Nephron (organoid): Measurements from ENCODE around the gene TCEA3.

ENCODE experiments used
- H3K27ac Mint-ChIP-seq, 3 experiments: 2 replicates each; pipeline ENCODE4 v1.8.0; 2020; ENCODE audit warnings: mixed read lengths in 3 of 3, mild to moderate bottlenecking in 2 of 3, moderate library complexity in 1 of 3
- H3K27me3 Mint-ChIP-seq: 2 replicates; pipeline ENCODE4 v1.8.0; 2021; ENCODE audit warnings: low read depth, mild to moderate bottlenecking, moderate library complexity, mixed read lengths
- H3K36me3 Mint-ChIP-seq: 2 replicates; pipeline ENCODE4 v1.8.0; 2020; ENCODE audit warnings: low read depth, mixed read lengths
- H3K4me1 Mint-ChIP-seq: 2 replicates; pipeline ENCODE4 v1.8.0; 2020; ENCODE audit warnings: mixed read lengths
- H3K4me3 Mint-ChIP-seq, 3 experiments: 2 replicates each; pipeline ENCODE4 v1.8.0; 2020; ENCODE audit warnings: mild to moderate bottlenecking in 3 of 3, mixed read lengths in 3 of 3, moderate library complexity in 2 of 3
- H3K9me3 Mint-ChIP-seq: 2 replicates; pipeline ENCODE4 v1.8.0; 2020; ENCODE audit warnings: mixed read lengths
- TF ChIP-seq, protein P1 (sequence below), 3 experiments: fragments of 200-600 bp; sonication (generic); IDR thresholded peaks; one replicate each; pipeline ENCODE4 v1.5.0; 2021; ENCODE audit warnings: antibody characterized with exemption in 3 of 3; ENCODE audit not compliant: unreplicated experiment in 3 of 3

Gene TCEA3

DNA sequence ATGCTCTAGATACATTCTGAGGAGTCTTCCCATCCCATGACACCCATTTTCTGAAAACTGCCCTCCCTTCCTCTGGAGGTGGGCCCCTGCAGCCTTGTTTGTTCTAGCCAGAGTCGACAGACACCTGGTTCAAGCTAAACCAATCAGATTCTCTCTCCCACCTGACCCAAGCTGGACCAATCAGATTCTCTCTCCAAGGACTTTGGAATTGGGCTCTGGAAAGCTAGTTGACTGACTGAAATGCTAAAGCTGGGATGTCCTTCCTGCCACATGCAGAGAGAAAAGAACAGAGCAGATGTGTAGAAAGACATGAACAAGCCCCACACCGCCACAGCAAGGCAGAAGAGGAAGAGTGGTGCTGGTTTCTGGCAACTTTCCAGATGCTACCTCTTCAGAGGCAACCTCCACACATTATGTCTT is 34.8 kb upstream of the TCEA3 start:
- Mint-ChIP-seq H3K4me1 (peaks cover 15% of the 10 kb centered on the region), H3K9me3 (no peaks in the 10 kb centered on the region), H3K4me3 (no peak overlapping the region), H3K36me3 (peaks cover 36% of the 10 kb centered on the region), H3K27ac (no peak overlapping the region), H3K27me3 (peaks cover 4% of the 10 kb centered on the region)
- TF ChIP-seq, protein P1, sequence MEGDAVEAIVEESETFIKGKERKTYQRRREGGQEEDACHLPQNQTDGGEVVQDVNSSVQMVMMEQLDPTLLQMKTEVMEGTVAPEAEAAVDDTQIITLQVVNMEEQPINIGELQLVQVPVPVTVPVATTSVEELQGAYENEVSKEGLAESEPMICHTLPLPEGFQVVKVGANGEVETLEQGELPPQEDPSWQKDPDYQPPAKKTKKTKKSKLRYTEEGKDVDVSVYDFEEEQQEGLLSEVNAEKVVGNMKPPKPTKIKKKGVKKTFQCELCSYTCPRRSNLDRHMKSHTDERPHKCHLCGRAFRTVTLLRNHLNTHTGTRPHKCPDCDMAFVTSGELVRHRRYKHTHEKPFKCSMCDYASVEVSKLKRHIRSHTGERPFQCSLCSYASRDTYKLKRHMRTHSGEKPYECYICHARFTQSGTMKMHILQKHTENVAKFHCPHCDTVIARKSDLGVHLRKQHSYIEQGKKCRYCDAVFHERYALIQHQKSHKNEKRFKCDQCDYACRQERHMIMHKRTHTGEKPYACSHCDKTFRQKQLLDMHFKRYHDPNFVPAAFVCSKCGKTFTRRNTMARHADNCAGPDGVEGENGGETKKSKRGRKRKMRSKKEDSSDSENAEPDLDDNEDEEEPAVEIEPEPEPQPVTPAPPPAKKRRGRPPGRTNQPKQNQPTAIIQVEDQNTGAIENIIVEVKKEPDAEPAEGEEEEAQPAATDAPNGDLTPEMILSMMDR (IDR thresholded peaks at IDR 0.05; ENCODE audit: unreplicated experiment in 3 of 3): no peak

DNA sequence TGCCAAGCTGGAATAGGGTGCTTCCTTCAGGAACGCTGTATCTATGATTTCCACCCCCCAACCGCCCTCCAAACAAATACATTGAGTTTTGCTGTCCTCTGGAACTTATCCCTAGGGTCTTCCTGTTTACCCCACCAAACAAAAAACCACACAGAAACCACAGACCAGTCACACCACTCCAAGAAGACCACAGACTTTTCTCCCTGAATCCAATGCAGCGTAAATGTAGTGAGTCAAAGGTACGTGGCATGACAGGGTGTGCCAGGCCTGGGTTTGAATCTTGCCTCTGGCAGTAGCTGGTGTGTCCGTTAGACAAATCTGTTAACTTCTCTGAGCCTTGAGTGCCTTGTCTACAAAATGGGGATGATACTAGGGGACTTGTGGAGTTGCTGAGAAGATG is 31.7 kb upstream of the TCEA3 start:
- Mint-ChIP-seq H3K27ac (no peak overlapping the region), H3K27me3 (peaks cover 4% of the 10 kb centered on the region), H3K9me3 (no peaks in the 10 kb centered on the region), H3K4me3 (no peak overlapping the region), H3K36me3 (peaks cover 47% of the 10 kb centered on the region), H3K4me1 (peaks cover 15% of the 10 kb centered on the region)
- TF ChIP-seq, protein P1 (IDR thresholded peaks at IDR 0.05; ENCODE audit: unreplicated experiment in 3 of 3): no peak

DNA sequence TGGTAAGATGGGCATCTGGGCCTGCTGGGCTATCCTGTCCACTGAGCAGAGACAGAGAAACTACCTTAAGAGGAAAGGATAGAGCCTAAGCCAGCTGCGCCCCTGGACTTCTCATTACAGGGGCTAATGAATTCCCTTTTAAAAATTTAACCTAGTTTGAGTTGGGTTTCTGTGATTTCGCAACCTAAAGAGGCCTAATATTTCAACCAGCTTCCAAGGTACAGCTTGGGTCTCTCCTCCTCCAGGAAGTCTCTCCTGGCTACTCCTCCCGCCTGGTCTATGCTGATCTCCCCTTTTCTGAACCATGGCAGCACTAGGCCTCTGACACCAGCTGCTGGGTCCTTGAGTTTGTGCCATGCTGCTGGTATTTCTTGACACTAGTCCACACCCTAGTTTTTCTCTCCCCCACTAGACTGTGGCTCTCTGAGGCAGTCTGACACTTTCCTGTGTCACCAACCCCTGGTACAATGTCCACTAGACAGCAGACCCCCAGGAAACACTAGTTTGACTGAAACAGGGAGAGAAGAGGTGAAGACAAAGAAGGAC is 29.0 kb upstream of the TCEA3 start:
- TF ChIP-seq, protein P1 (IDR thresholded peaks at IDR 0.05; ENCODE audit: unreplicated experiment in 3 of 3): no peak
- Mint-ChIP-seq H3K36me3 (peaks cover 42% of the 10 kb centered on the region), H3K4me3 (no peak overlapping the region), H3K27ac (no peak overlapping the region), H3K4me1 (peaks cover 15% of the 10 kb centered on the region), H3K27me3 (peaks cover 4% of the 10 kb centered on the region), H3K9me3 (no peaks in the 10 kb centered on the region)

DNA sequence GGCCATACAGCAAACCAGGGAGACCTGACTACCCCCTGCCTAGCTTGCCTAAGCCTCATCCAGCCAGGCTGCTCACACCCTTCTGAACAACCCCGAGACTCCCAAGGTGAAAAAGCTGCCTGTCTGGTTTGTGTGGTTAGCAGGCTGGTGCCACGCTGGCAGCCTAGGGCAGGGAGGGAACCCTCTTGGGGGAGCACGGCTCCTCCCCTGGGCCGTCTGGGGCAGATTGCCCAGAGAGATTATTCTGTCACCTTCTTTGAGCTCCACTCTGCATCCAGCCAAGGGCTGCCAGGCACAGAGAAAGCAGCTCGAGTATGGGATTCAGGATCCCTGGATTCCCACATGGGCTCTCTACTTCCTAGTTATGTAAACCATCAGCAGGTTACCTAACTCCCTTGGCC is 27.5 kb upstream of the TCEA3 start:
- Mint-ChIP-seq H3K27ac (no peak overlapping the region), H3K9me3 (no peaks in the 10 kb centered on the region), H3K4me1 (peaks cover 8% of the 10 kb centered on the region), H3K27me3 (peaks cover 4% of the 10 kb centered on the region), H3K36me3 (peaks cover 45% of the 10 kb centered on the region), H3K4me3 (no peak overlapping the region)
- TF ChIP-seq, protein P1 (IDR thresholded peaks at IDR 0.05; ENCODE audit: unreplicated experiment in 3 of 3): no peak

DNA sequence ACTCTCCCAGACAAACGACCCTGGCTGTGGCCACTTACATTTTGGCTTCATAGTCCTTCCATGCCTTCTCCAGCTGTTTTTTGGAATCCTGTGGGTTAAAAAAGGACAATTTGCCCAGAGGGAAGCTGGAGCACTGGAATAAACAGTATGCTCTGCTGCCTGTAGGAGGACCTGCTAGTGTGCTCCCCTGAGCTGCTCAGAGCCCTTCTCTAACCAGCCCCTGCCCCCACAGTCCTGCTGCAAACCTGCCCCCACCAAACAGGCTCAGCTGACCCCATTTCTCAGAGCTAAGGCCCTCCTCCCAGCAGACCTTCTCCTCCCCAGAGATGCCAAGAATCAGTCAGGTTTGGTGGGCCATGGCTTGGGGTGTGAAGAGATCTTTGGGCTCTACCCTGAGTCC is 26.9 kb upstream of the TCEA3 start:
- Mint-ChIP-seq H3K9me3 (no peaks in the 10 kb centered on the region), H3K4me3 (no peak overlapping the region), H3K27me3 (peaks cover 4% of the 10 kb centered on the region), H3K36me3 (peaks cover 45% of the 10 kb centered on the region), H3K27ac (no peak overlapping the region), H3K4me1 (peaks cover 2% of the 10 kb centered on the region)
- TF ChIP-seq, protein P1 (IDR thresholded peaks at IDR 0.05; ENCODE audit: unreplicated experiment in 3 of 3): no peak

DNA sequence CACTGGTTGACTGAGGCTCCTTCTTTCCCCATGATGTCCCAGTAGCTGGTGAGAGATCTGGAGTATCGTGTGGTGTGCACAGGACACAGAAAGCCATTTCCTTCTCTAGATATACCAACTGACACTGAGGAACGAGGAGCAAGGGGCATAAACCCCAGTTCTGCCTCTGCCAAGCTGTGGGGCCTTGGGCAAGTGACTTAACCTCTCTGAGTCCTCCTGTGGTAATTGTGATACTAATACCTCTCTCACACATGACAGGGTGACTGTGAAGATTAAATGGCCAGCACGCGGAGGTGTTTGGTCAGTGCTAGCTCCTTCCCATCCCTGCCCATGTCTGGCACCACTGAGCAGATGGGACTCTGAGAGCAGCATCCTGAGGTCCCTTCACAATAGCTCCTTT is 26.3 kb upstream of the TCEA3 start:
- no peak overlapping the region for H3K4me3 Mint-ChIP-seq
- no peaks in the 10 kb centered on the region for H3K4me1 Mint-ChIP-seq
- H3K9me3 Mint-ChIP-seq: no peaks in the 10 kb centered on the region
- TF ChIP-seq, protein P1 (IDR thresholded peaks at IDR 0.05; ENCODE audit: unreplicated experiment in 3 of 3): no peak
- peaks cover 4% of the 10 kb centered on the region for H3K27me3 Mint-ChIP-seq
- no peak overlapping the region for H3K27ac Mint-ChIP-seq
- H3K36me3 Mint-ChIP-seq: peaks cover 42% of the 10 kb centered on the region
